Measurements from ENCODE around the gene SOX18.

DNA sequence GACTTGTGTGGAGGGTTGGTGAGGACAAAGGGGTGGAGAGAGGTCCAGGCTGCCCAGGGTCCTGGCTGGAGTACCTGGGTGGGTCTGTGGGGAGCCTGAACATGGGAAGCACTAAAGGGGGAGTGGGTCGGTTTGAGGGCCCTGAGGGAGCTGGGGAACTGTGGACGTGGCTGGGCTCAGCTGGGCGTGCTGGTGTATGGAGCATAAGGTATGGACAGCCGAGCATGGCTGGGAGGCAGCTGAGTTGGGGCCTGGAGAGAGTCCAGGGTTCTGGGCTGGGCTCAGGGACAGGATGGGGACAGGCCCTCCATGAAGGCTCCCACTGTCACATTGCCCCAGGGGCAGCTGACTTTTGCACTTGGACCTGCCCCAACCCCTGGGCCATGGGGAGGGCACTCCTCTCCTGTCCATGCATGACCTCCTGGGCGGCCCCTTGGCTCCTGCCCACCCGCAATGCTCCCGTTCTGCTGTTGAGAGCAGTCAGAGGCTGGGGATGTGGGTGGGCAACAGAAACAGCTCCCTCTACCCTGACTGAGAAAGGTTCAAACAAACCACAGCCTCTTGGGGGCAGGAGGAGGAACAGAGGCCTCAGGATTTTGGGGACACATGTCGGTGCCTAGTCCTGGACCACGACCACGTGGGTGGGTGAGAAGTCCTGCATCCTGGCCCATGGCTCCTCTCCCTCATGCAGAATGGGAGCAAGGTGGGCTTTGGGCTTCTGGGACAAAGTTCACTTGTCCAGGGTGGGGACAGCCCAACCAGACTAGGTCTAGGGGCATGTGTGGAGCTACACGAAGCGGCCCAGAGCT is 9.0 kb downstream of the SOX18 start:
- TF ChIP-seq, protein P1, sequence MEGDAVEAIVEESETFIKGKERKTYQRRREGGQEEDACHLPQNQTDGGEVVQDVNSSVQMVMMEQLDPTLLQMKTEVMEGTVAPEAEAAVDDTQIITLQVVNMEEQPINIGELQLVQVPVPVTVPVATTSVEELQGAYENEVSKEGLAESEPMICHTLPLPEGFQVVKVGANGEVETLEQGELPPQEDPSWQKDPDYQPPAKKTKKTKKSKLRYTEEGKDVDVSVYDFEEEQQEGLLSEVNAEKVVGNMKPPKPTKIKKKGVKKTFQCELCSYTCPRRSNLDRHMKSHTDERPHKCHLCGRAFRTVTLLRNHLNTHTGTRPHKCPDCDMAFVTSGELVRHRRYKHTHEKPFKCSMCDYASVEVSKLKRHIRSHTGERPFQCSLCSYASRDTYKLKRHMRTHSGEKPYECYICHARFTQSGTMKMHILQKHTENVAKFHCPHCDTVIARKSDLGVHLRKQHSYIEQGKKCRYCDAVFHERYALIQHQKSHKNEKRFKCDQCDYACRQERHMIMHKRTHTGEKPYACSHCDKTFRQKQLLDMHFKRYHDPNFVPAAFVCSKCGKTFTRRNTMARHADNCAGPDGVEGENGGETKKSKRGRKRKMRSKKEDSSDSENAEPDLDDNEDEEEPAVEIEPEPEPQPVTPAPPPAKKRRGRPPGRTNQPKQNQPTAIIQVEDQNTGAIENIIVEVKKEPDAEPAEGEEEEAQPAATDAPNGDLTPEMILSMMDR (IDR thresholded peaks at IDR 0.05) = no peak
- TF ChIP-seq POLR2A (IDR thresholded peaks at IDR 0.05) = no peak
- no peak for TF ChIP-seq POLR2AphosphoS5 (IDR thresholded peaks at IDR 0.05)
- TF ChIP-seq EP300 (IDR thresholded peaks at IDR 0.05) = no peak

All from gastroesophageal sphincter (tissue), 3 donors.